PC-3 (cell line): ENCODE results near the gene DGKB. TPM values are rescaled to one million over a fixed set of nuclear protein-coding genes. Genes with fewer than 3 reads are reported as not detected.

Experiments
- ATAC-seq: fragments of 200-7000 bp; cut with Tn5 transposase; 2 replicates; pipeline ENCODE4 v1.9.1; 2020; ENCODE audit warnings: mild to moderate bottlenecking, moderate library complexity
- BruUV-seq: library from RNA; stranded (reverse); fragments of 400-500 nt; replicated peaks from 2 replicates; lab custom pipeline; 2021; lab: Mats Ljungman, UMichigan
- CTCF ChIA-PET: fragments of 300-600 bp; sonication (Branson Sonifier 250); formaldehyde crosslinking; loops from one replicate; lab custom pipeline; 2022; ENCODE audit warnings: antibody characterized with exemption; lab: Charles Lee
- POLR2A ChIA-PET: fragments of 300-600 bp; sonication (Branson Sonifier 250); formaldehyde crosslinking; loops from one replicate; lab custom pipeline; 2022; ENCODE audit warnings: antibody characterized with exemption; ENCODE audit not compliant: unreplicated experiment; lab: Charles Lee
- DNase-seq: peaks from one replicate; pipeline ENCODE4 v3.0.0-alpha.2; 2015
- H2AFZ ChIP-seq: fragments of 300-600 bp; sonication (generic); 2 replicates; pipeline ENCODE4 v1.6.0; 2016; ENCODE audit warnings: antibody characterized with exemption, low read length
- H3F3A ChIP-seq: fragments of 300-600 bp; sonication (generic); one replicate; pipeline ENCODE4 v1.6.0; 2017; ENCODE audit warnings: antibody characterized with exemption, low read length, control low read depth, mild to moderate bottlenecking; ENCODE audit not compliant: unreplicated experiment
- H3K27ac ChIP-seq: fragments of 300-600 bp; sonication (generic); 2 replicates; pipeline ENCODE4 v1.5.1; 2016; ENCODE audit warnings: mild to moderate bottlenecking, low read length
- H3K27me3 ChIP-seq: fragments of 300-600 bp; sonication (generic); 2 replicates; pipeline ENCODE4 v1.6.1; 2016; ENCODE audit warnings: low read length, mixed read lengths
- H3K36me3 ChIP-seq: fragments of 300-600 bp; sonication (generic); 2 replicates; pipeline ENCODE4 v1.6.1; 2016; ENCODE audit warnings: low read depth, mixed run types, low read length, mixed read lengths
- H3K4me1 ChIP-seq: fragments of 300-600 bp; sonication (generic); 2 replicates; pipeline ENCODE4 v1.5.1; 2016; ENCODE audit warnings: low read length; ENCODE audit not compliant: insufficient read depth
- H3K4me2 ChIP-seq: fragments of 300-600 bp; sonication (generic); 2 replicates; pipeline ENCODE4 v1.6.0; 2016; ENCODE audit warnings: low read length
- H3K4me3 ChIP-seq: fragments of 300-600 bp; sonication (generic); 2 replicates; pipeline ENCODE4 v1.5.1; 2016; ENCODE audit warnings: mild to moderate bottlenecking, low read length, mixed read lengths
- H3K79me2 ChIP-seq: fragments of 300-600 bp; sonication (generic); 2 replicates; pipeline ENCODE4 v1.6.1; 2017; ENCODE audit warnings: low read length, mixed read lengths
- H3K9ac ChIP-seq: fragments of 300-600 bp; sonication (generic); 2 replicates; pipeline ENCODE4 v1.6.0; 2016; ENCODE audit warnings: mild to moderate bottlenecking, low read length
- H3K9me2 ChIP-seq: fragments of 300-600 bp; sonication (generic); replicated peaks from 2 replicates; pipeline ENCODE4 v1.6.1; 2016; ENCODE audit warnings: mixed run types, low read length, mixed read lengths
- H3K9me3 ChIP-seq: fragments of 300-600 bp; sonication (generic); 2 replicates; pipeline ENCODE4 v1.6.1; 2016; ENCODE audit warnings: low read length, mixed read lengths
- H4K20me1 ChIP-seq: fragments of 300-600 bp; sonication (generic); 2 replicates; pipeline ENCODE4 v1.6.1; 2016; ENCODE audit warnings: low read length, mixed read lengths
- EZH2 ChIP-seq: fragments of 300-600 bp; sonication (generic); IDR thresholded peaks from one replicate; pipeline ENCODE4 v1.6.1; 2017; ENCODE audit warnings: antibody characterized with exemption, mild to moderate bottlenecking, low read length; ENCODE audit not compliant: unreplicated experiment
- EZH2phosphoT487 ChIP-seq: fragments of 300-600 bp; sonication (generic); IDR thresholded peaks from 2 replicates; pipeline ENCODE4 v1.6.1; 2018; ENCODE audit warnings: mild to moderate bottlenecking, antibody characterized with exemption, low read length, borderline replicate concordance
- intact Hi-C: fragments of 100-400 bp; cut with micrococcal nuclease; formaldehyde crosslinking; loops from 2 replicates; pipeline ENCODE4 v1.9.0; 2023
- total RNA-seq: library from RNA; depleted of rRNA; stranded (reverse); fragments of >200 nt; gene quantifications from 2 replicates; pipeline ENCODE4 v1.2.3, GENCODE V29; 2014
- TF ChIP-seq, protein P1 (sequence below): fragments of 300-600 bp; sonication (generic); conservative IDR thresholded peaks from 2 replicates; pipeline ENCODE4 v1.5.1; 2017; ENCODE audit warnings: antibody characterized with exemption, low read depth, mild to moderate bottlenecking, low read length

DGKB gene
- total RNA-seq, 1 experiment from 2014 or later = 0.15 TPM

DNA sequence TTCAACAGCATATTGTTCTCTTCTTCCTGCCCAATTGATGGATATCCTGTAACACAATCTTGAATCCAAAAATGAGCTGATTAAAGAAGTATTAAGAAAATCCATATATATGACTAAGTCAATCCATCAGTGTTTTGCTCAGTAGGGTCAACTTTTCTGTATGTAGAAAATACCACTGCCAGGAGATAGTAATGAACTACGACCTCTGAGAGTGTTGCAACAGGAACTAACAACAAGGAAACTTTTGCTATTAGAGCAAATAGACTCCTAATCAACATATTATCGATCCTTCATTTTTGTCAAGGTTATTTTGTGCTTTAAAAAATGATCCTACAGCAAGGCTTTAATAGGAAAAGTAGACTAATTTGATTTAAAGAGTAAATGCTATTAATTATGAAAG is 507.8 kb downstream of the DGKB start:
- CTCF ChIA-PET = no interaction called here
- no peak for ATAC-seq

DNA sequence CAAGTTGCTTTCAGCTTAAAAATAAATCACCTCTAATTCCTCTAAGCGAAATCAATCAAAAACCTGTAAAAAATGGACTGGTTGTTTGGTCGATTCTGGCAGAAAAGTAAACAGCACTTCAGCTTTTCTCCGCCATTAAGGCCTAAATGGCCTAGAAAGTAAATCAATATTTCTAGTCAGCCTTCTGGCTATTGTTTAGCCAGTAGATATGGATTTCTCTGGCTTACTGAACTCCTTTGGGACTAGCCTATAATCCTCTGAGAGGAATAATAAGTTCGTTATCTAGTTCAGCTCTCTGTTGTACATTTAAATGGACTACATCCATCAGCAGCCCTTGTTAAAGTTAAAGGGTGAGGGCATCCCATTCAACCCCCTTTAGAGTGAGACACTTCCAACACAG is 513.0 kb downstream of the DGKB start:
- Histone ChIP-seq H3F3A (no peaks in the 10 kb centered on the region), H3K4me3 (no peak overlapping the region), H3K4me2 (no peak overlapping the region), H3K9me3 (no peaks in the 10 kb centered on the region), H2AFZ (no peak overlapping the region), H3K79me2 (no peaks in the 10 kb centered on the region), H3K9me2 (no peaks in the 10 kb centered on the region), H3K9ac (no peak overlapping the region), H3K36me3 (no peaks in the 10 kb centered on the region), H3K4me1 (peaks cover 4% of the 10 kb centered on the region; the same call in 1 of the 2 replicates), H4K20me1 (no peaks in the 10 kb centered on the region), H3K27me3 (no peaks in the 10 kb centered on the region), H3K27ac (no peak overlapping the region)
- ChIA-PET CTCF (no interaction called here), POLR2A (no interaction called here)
- no peak for ATAC-seq
- BruUV-seq = no TSS peak
- intact Hi-C loops = no loop called here
- TF ChIP-seq EZH2 (no peak), EZH2phosphoT487 (no peak)
- TF ChIP-seq, protein P1, sequence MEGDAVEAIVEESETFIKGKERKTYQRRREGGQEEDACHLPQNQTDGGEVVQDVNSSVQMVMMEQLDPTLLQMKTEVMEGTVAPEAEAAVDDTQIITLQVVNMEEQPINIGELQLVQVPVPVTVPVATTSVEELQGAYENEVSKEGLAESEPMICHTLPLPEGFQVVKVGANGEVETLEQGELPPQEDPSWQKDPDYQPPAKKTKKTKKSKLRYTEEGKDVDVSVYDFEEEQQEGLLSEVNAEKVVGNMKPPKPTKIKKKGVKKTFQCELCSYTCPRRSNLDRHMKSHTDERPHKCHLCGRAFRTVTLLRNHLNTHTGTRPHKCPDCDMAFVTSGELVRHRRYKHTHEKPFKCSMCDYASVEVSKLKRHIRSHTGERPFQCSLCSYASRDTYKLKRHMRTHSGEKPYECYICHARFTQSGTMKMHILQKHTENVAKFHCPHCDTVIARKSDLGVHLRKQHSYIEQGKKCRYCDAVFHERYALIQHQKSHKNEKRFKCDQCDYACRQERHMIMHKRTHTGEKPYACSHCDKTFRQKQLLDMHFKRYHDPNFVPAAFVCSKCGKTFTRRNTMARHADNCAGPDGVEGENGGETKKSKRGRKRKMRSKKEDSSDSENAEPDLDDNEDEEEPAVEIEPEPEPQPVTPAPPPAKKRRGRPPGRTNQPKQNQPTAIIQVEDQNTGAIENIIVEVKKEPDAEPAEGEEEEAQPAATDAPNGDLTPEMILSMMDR = no peak
- DNase-seq = no peak

More for the DNA sequence above, 507.8 kb downstream of the DGKB start:
- Histone ChIP-seq H3K9me3 (no peaks in the 10 kb centered on the region), H3K27me3 (no peaks in the 10 kb centered on the region), H3K79me2 (no peaks in the 10 kb centered on the region), H3K9me2 (no peaks in the 10 kb centered on the region), H3K36me3 (no peaks in the 10 kb centered on the region), H3K27ac (no peak overlapping the region), H3K4me2 (no peak overlapping the region), H3K4me1 (no peaks in the 10 kb centered on the region), H2AFZ (no peak overlapping the region), H3F3A (no peaks in the 10 kb centered on the region), H3K9ac (no peak overlapping the region), H4K20me1 (no peaks in the 10 kb centered on the region), H3K4me3 (no peak overlapping the region)
- no peak for DNase-seq
- TF ChIP-seq, protein P1 = no peak
- TF ChIP-seq EZH2 = no peak
- no peak for TF ChIP-seq EZH2phosphoT487
- POLR2A ChIA-PET = interaction anchor here (0.6 kb wide), 1 partner anchor 647 kb away, joined by 4 read pairs; no protein-coding TSS in a partner anchor
- BruUV-seq = no TSS peak
- intact Hi-C loops = no loop called here

DNA sequence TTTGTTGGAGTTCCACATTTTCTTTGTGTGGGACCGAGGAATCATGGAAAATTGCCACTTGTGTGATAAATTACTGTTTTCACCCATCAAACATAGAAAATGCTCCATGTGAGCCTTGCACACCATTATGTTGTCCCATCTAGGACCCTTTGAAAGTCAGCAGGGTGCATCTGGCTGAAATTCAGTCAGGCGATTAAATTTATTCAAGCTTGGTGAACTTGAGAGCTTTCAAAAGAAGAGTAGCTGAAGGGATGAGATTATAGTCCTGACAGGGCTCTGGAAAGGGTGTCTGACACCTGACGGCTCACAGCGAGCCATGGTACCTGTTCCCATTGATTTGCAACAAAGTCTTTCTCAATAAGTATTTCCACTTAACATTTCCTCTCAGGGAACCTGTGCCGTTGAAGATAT is 513.4 kb downstream of the DGKB start:
- ATAC-seq = no peak
- intact Hi-C loops = no loop called here
- ChIA-PET POLR2A (no interaction called here), CTCF (no interaction called here)
- Histone ChIP-seq H3K79me2 (no peaks in the 10 kb centered on the region), H3K4me2 (no peak overlapping the region), H3K9me2 (no peaks in the 10 kb centered on the region), H3F3A (no peaks in the 10 kb centered on the region), H3K36me3 (no peaks in the 10 kb centered on the region), H3K9me3 (no peaks in the 10 kb centered on the region), H3K27ac (no peak overlapping the region), H3K4me3 (no peak overlapping the region), H3K4me1 (peaks cover 4% of the 10 kb centered on the region; the same call in 1 of the 2 replicates), H2AFZ (no peak overlapping the region), H3K27me3 (no peaks in the 10 kb centered on the region), H4K20me1 (no peaks in the 10 kb centered on the region), H3K9ac (no peak overlapping the region)
- no peak for DNase-seq
- BruUV-seq = no TSS peak
- TF ChIP-seq EZH2phosphoT487 (no peak), EZH2 (no peak)
- TF ChIP-seq, protein P1 = no peak
